HG02870 (cell line): ENCODE results near the gene MARK2.
"Not testable (repeated sequence)": the region's sequence is repeated elsewhere in the genome, so short reads cannot be mapped to it uniquely, and the experiment has no call there.

Experiments
- ATAC-seq: cut with Tn5 transposase; IDR thresholded peaks from one replicate; pipeline ENCODE4 v1.9.1; 2021; ENCODE audit warnings: mild to moderate bottlenecking, moderate library complexity; ENCODE audit not compliant: unreplicated experiment

MARK2 gene

DNA sequence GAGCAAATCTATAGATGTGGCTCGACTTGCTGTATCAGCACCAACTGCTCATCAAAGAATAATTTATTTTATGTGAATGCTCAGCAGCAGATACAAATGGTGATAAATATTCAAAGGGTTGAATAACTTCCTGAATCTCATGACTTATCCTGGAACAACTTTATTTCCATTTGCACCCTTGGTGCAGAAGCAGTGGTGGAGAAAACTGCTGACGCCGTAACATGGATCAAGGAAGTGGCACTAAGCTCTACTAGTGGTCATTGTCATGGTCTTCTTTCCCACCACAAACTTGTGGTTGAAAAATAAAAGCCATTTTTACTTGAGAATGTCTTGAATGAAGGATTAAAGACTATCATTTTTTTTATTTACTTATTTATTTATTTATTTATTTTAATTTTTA lies 14.6 kb downstream of the MARK2 start:
- no peak for ATAC-seq

- no peak for ATAC-seq
Measured at GRCh38 chr11:63854696-63855095, 15.8 kb downstream of the MARK2 start.

DNA sequence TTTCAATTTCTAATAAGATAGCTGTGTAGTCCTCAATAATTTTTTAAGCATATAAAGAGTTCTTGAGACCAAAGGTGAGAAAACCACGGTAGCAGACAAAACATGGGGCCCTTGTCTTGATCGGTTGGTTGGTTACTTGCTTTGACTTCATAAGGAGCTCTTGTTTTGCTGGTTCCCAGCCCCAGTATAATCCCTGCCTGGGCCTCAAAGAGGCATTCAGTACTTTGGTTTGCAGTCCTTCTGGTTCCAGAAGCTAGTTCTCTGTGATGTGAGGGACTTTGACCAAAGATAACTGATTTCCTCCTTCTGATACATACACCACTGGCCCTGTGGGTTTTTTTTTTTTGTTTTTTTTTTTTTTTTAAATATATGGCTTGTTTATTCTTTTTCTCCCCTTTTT lies 17.1 kb downstream of the MARK2 start:
- no peak for ATAC-seq

- ATAC-seq, result no peak
Measured at GRCh38 chr11:63858628-63859550, 20.0 kb downstream of the MARK2 start.

GRCh38 chr11:63862923-63863322 lies 24.0 kb downstream of the MARK2 start:
- ATAC-seq, result no peak

DNA sequence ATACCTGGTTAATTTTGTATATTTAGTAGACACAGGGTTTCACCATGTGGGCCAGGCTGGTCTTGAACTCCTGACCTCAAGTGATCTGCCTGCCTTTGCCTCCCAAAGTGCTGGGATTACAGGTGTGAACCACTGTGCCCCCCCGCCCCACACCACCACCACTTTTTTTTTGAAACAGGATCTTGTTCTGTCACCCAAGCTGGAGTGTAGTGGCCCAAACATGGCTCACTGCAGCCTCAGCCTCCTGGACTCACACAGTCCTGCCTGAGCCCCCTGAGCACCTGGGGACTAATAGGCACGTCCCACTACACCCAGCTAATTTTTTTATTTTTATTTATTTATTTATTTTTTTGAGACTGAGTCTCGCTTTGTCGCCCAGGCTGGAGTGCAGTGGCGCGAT lies 24.7 kb downstream of the MARK2 start:
- not testable (repeated sequence) for ATAC-seq

- ATAC-seq, result no peak
Measured at GRCh38 chr11:63866211-63866610, 27.3 kb downstream of the MARK2 start.

- ATAC-seq, result no peak
Measured at GRCh38 chr11:63867511-63867910, 28.6 kb downstream of the MARK2 start.

DNA sequence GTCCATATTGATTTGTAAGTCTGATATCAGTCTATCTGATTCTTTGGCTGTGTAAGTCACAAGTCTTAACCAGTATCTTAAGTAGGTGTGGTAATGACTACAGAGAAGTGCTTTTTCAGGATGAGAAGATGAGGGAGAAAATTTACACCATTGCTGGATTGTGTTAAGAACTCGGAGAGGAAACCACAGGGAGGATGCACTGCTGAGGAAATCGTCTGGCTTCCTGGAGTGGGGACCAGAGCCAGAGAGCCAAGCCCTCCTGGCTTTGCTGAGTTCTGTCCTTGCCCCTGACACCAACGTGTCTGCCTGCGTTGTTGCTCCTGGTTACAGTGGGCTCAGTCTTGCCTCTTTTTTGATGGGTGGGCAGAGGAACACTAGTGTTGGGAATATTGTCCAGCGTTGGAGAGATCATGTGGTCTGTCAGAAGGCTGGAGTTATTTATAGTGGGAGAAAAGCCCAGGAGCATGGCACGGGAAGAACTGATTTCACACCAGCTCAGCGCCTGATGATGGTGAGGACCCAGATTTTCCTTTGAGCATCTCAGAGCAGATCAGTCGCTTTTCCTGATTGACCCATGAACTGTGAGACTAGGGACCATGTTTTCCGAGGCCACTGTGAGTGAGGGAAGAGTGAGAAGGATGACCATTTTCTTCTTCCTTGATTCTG lies 29.6 kb downstream of the MARK2 start:
- no peak for ATAC-seq

GRCh38 chr11:63869171-63869591 lies 30.3 kb downstream of the MARK2 start:
- no peak for ATAC-seq

DNA sequence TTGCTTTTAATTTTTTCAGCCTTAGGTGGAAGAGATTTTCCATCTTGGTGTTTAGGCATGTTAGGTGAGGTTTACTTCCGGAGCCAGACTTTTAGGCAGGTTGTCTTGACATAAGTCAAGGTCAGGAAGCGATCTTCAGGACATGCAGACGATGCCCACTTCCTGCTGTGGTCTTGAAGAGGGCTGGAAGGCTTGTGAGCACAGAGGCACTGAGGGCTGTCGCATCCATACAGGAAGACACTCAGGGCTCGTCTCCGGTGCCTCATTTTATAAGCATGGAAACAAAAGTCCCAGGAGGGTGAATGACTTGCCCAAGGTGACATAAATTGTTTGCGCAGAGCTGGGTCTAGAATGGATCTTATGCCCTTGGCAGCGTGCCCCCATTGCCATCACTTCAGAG lies 30.8 kb downstream of the MARK2 start:
- no peak for ATAC-seq

DNA sequence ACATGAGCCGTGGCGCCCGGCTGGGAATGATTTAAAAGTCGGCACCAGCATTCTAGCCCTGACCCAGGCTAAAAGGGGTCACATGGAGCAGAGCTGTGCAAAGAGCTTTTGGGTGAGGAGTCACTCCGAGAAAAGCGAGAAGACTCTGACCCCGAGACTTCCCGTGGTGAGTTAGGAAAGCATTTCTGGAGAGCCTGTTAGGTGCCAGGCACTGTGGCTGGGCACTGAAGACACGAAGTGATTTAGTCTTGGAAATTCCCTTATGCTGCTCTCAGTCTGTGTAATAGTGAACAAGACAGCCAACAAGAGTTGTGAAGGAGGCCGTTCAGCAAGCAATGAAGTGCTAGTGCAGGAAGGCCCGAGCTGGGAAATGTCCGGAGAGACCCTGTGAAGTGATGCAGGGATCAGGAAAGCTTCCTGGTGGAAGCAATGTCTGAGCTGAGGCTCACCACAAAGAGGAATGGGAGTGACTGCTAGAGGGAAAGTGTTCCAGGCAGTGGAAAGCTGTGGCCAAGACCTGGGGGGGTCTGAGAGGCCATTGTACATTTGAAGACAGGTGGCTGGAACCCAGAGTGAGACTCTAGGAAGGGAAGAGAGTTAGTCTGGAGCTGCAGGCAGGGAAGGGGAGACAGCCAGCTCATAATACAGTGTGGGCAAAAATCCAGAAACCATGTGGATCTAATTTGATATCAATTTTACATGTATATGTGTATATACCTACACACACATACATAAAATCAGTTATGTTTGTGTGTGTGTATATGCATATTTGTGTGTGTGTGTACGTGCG lies 31.6 kb downstream of the MARK2 start:
- no peak for ATAC-seq

GRCh38 chr11:63871962-63872799 lies 33.3 kb downstream of the MARK2 start:
- peak; percentile 86 for ATAC-seq

- ATAC-seq, result no peak
Measured at GRCh38 chr11:63872800-63873197, 33.9 kb downstream of the MARK2 start.

- ATAC-seq, result no peak
Measured at GRCh38 chr11:63873311-63873710, 34.4 kb downstream of the MARK2 start.

GRCh38 chr11:63874511-63874910 lies 35.6 kb downstream of the MARK2 start:
- no peak for ATAC-seq

DNA sequence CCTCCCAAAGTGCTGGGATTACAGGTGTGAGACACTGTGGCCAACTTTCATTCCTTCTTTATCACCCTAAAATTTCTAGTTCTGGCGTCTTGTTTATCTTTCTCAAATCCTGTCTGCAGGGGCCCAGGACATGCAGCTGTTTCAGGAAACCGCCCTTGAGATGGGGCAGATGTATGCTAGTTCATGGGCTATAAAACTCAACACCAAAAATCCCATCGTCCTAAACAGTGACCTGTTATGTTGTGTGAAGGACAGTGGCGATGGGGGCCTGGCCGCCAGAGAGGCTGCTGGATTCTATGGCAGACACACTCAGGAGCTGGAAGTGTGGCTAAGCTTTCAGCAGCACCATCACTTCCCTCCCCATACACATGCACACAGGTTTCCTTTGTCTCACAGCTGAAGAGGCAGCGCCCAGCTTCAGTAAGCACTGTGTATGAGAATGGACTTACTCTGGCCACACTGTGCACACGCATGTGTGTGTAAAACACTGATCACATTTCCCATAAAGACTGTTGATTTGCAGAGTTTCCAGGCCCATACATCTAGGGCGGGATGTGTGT lies 36.7 kb downstream of the MARK2 start:
- ATAC-seq, result no peak

- ATAC-seq, result no peak
Measured at GRCh38 chr11:63876616-63877015, 37.7 kb downstream of the MARK2 start.

GRCh38 chr11:63877658-63878241 lies 38.8 kb downstream of the MARK2 start:
- no peak for ATAC-seq
